Lower leg skin (tissue), 4 donors: ENCODE data around the gene SHROOM3. TPM values are rescaled to one million over a fixed set of nuclear protein-coding genes. Genes with fewer than 3 reads are reported as not detected.

ENCODE experiments used
- DNase-seq, 2 donors: peaks; one replicate each; pipeline ENCODE4 v3.0.0-alpha.2; 2019; ENCODE audit warnings: low spot score in 2 of 2
- H3K4me3 ChIP-seq: fragments of 200-600 bp; sonication (generic); 2 replicates; pipeline ENCODE4 v1.5.1; 2017; ENCODE audit warnings: mild to moderate bottlenecking, low read depth; ENCODE audit not compliant: poor library complexity, severe bottlenecking
- POLR2A ChIP-seq, 2 donors: fragments of 450-650 bp; IDR thresholded peaks; one replicate each; pipeline ENCODE4 v1.6.1; 2016 to 2017; ENCODE audit warnings: antibody characterized with exemption in 2 of 2, mild to moderate bottlenecking in 1 of 2, moderate library complexity in 1 of 2
- WGBS, 2 donors: methylation state at CpG; one replicate each; pipeline ENCODE4 v1.1.5; 2018; 5-methylcytosine and 5-hydroxymethylcytosine counted together
- intact Hi-C: fragments of 100-400 bp; cut with DNase I; formaldehyde crosslinking; loops from one replicate; pipeline ENCODE4 v1.15.0; 2023; ENCODE audit warnings: low total_unique reads
- total RNA-seq, 4 donors: library from RNA; depleted of rRNA; stranded (reverse); fragments of >200 nt; gene quantifications; one replicate each; pipeline ENCODE4 v1.1.0, GENCODE V29; 2016
- TF ChIP-seq, protein P1 (sequence below), 3 donors: fragments of 450-650 bp; IDR thresholded peaks; one replicate each; pipeline ENCODE4 v1.5.1; 2016; ENCODE audit warnings: antibody characterized with exemption in 3 of 3, mild to moderate bottlenecking in 3 of 3, moderate library complexity in 2 of 3

The SHROOM3 gene
- total RNA-seq, 4 donors from 2014 or later = 37.7 to 88.8 (median 44.0) TPM

DNA sequence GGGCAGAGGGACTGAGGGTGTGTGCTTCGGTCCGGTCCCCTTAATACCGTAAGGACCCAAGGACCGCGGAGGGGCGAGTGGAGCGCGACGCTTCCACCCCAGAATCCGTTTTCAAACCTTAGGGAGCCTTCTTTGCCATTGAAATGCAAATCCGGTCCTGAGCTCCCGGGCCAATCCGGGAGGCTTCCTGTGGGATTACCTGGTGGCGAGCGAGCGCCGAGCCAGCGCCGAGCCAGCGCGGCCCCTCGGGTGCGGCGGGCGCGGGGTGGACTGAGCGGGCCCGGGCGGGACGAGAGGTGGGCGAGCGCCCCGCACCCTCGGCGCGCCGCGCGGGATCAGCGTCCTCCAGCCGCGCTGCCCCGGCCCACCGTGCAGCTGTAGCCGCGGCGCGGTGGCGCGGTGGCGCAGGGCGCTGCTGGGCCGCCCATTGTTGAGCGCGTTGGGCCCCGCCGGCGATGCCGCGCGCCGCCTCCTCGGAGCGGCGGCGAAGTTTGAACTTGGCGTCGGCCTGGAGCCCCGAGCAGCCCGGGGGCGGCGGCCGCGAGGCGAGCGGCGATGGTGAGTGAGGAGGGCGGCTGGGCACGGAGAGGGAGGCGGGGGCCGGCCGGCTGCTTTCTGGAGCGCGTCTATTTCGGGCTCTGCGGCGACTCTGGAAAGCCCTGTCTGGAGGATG is 254.3 kb downstream of the SHROOM3 start:
- WGBS, 2 donors = 2 to 4% methylated on average over 31 to 32 of the region's 87 CpGs
- TF ChIP-seq, protein P1, sequence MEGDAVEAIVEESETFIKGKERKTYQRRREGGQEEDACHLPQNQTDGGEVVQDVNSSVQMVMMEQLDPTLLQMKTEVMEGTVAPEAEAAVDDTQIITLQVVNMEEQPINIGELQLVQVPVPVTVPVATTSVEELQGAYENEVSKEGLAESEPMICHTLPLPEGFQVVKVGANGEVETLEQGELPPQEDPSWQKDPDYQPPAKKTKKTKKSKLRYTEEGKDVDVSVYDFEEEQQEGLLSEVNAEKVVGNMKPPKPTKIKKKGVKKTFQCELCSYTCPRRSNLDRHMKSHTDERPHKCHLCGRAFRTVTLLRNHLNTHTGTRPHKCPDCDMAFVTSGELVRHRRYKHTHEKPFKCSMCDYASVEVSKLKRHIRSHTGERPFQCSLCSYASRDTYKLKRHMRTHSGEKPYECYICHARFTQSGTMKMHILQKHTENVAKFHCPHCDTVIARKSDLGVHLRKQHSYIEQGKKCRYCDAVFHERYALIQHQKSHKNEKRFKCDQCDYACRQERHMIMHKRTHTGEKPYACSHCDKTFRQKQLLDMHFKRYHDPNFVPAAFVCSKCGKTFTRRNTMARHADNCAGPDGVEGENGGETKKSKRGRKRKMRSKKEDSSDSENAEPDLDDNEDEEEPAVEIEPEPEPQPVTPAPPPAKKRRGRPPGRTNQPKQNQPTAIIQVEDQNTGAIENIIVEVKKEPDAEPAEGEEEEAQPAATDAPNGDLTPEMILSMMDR (IDR thresholded peaks at IDR 0.05) = no peak
- no peak for TF ChIP-seq POLR2A (IDR thresholded peaks at IDR 0.05)
- DNase-seq = no peak
- intact Hi-C loops = no loop called here
- peak overlapping the region; percentile 36 for H3K4me3 ChIP-seq

DNA sequence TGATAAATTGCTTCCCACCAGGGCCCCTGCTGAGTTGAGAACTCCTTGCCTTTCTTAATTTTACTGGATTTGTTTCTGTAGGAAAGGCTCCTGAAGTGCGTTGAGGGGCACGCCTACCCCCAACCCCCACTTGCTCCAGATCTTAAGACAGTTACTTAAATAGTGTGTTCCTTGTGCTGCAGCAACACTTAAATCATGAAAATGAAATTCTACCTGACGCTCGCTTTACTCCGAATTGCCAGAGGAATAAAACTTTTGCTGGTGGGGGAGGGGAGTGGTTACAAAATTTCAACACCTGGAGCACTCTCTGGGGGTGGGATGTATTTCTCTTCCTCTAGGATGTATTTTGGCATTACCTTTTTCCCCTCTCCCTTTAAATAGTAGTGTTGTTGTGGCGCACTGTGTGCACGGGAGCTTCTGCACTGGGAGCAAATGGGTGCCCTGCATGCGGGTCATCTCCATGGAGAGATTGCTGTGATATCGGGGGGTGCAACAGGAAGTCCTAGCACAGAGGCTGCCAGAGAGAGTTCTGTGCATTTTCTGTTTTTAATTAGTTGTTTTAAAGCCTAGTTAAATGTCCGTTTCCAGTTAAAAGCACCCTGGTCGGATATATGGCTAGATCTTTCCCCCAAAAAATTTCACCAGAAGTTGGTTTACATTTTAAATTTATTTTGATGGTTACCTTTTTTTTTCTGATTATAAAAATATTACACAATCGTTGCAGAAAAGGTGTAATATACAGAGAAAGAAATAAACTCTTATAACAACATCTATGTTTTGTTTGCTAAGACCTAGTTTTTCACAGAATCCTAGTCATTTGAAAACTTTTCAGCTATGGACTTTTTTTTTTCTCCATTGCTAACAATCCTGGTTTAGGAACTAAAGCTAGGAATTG is 255.2 kb downstream of the SHROOM3 start:
- TF ChIP-seq POLR2A (IDR thresholded peaks at IDR 0.05) = no peak
- TF ChIP-seq, protein P1 (IDR thresholded peaks at IDR 0.05) = no peak
- H3K4me3 ChIP-seq = no peak overlapping the region
- 14 to 23% methylated on average over 12 of the region's 12 CpGs for WGBS, 2 donors
- DNase-seq = no peak
- intact Hi-C loops = no loop called here

DNA sequence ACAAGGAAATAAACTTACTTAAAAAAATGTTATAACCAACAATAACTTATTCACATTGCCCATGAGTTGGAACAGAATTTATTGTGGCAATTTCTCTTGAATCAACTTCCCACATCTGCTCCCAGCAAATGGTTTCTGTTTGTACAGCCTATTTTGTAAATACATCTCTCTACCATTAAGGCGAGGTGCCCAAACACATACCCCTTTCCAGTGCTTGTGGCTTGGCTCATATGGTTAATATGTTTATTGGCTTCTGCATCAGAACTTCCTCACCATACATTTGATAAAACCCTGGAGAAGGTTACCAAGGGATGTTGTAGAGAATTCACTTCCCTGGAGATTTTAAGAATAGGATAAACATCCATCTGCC is 255.9 kb downstream of the SHROOM3 start:
- no peak for TF ChIP-seq POLR2A (IDR thresholded peaks at IDR 0.05)
- TF ChIP-seq, protein P1 (IDR thresholded peaks at IDR 0.05) = no peak
- intact Hi-C loops = no loop called here
- DNase-seq = no peak
- 78 to 88% methylated on average over 1 of the region's 1 CpG for WGBS, 2 donors
- H3K4me3 ChIP-seq = no peak overlapping the region

DNA sequence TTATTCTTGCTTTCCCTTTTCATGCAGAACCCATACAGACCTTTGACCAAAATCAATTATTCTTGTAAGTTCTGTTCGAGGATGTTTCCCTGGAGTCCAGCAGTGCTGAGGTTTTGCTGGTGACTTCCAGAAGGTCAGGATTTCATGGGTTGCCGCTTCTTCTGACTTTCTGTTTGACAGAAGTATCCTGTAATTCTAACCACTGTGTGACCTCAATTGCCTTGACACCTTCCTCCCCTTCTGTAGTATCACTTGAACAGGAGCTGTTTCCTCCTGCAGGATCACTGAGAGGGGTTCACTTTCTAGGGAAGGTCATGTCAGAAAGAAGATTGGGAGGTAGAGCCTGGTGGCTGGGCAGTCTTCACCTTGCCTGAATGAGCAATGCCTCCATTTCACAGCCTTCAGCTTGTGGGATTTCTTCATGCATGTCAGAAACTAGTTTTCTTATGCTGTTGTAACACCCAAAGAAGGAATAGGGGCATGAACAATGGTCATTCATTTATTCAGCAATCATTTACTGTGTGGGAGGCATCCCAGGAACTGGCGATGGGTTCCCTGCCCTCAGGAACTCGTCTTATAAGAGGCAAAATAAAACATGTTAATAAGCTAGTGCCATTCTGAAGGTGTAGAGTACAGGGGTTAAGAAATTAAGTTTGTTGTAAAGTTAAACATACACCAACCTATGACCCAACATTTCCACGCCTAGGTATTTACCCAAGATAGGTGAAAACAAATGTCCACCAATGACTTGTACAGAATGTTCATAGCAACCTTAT is 257.0 kb downstream of the SHROOM3 start:
- no peak for TF ChIP-seq POLR2A (IDR thresholded peaks at IDR 0.05)
- TF ChIP-seq, protein P1 (IDR thresholded peaks at IDR 0.05) = no peak
- no peak overlapping the region for H3K4me3 ChIP-seq
- intact Hi-C loops = no loop called here
- no peak for DNase-seq
- 77 to 81% methylated on average over 5 of the region's 5 CpGs for WGBS, 2 donors

DNA sequence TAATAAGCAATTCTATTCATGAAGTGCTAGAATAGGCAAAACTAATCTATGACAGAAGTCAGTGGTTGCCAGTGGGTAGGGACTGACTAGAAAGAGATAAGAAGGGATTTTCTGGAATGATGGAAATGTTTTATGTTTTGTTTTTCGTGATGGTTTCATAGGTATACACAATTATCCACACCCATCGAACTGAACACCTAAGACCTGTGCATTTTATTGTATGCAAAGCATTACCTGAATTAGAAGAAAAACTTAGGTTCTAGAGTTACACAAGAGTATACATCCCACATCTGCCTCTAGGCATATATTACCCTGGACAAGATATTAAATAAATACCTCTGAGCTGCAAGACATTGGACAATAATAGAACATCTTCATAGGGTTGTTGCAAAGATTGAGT is 257.7 kb downstream of the SHROOM3 start:
- DNase-seq = no peak
- H3K4me3 ChIP-seq = no peak overlapping the region
- 87 to 96% methylated on average over 2 of the region's 2 CpGs for WGBS, 2 donors
- intact Hi-C loops = no loop called here
- TF ChIP-seq, protein P1 (IDR thresholded peaks at IDR 0.05) = no peak
- TF ChIP-seq POLR2A (IDR thresholded peaks at IDR 0.05) = no peak
